Thyroid gland (tissue), 4 donors: ENCODE data around the gene CETN2.

Source experiments
- CTCF ChIP-seq, 6 experiments: fragments of 200-600 bp in 3 of 6; fragments of 450-650 bp in 3 of 6; sonication (generic) in 3 of 6; IDR thresholded peaks; one replicate each; pipeline ENCODE4 v1.5.1; 2016 to 2019; ENCODE audit warnings: antibody characterized with exemption in 6 of 6, mild to moderate bottlenecking in 2 of 6, inconsistent platforms in 1 of 6, moderate library complexity in 1 of 6
- POLR2A ChIP-seq, 2 donors: fragments of 450-650 bp; IDR thresholded peaks; one replicate each; pipeline ENCODE4 v1.6.1; 2017; ENCODE audit warnings: antibody characterized with exemption in 2 of 2, mild to moderate bottlenecking in 2 of 2, moderate library complexity in 1 of 2

- TF ChIP-seq POLR2A (IDR thresholded peaks at IDR 0.05): no peak
- no peak for TF ChIP-seq CTCF (IDR thresholded peaks at IDR 0.05)
These were observed 13.7 kb upstream of the CETN2 start for GRCh38 chrX:152844256-152844655.
